BJ (cell line): ENCODE data around the gene SMIM23. TPM values are rescaled to one million over a fixed set of nuclear protein-coding genes. Genes with fewer than 3 reads are reported as not detected.

Experiments used
- CTCF ChIA-PET: fragments of 350-600 bp; formaldehyde crosslinking; extraction: SDS; loops from one replicate; lab custom pipeline; 2021; ENCODE audit warnings: antibody characterized with exemption, inconsistent platforms; lab: Yijun Ruan, JAX
- POLR2A ChIA-PET: fragments of 300-600 bp; sonication (Branson Sonifier 250); formaldehyde crosslinking; extraction: SDS; loops from one replicate; lab custom pipeline; 2021; ENCODE audit warnings: antibody characterized with exemption; lab: Charles Lee
- DNase-seq: peaks from one replicate; pipeline ENCODE4 v3.0.0-alpha.2; 2011; ENCODE audit warnings: low read depth
- H3K27me3 ChIP-seq: 2 replicates; pipeline ENCODE4 v1.6.0; 2011; ENCODE audit warnings: low read length; ENCODE audit not compliant: control insufficient read depth, insufficient read depth
- H3K36me3 ChIP-seq: 2 replicates; pipeline ENCODE4 v1.5.1; 2011; ENCODE audit warnings: low read length; ENCODE audit not compliant: control insufficient read depth, insufficient read depth
- H3K4me3 ChIP-seq: 2 replicates; pipeline ENCODE4 v1.5.1; 2011; ENCODE audit warnings: low read depth, mild to moderate bottlenecking, control low read depth, low read length
- polyA minus RNA-seq: library from RNA; depleted of rRNA, polyadenylated mRNA; stranded (reverse); fragments of >200 nt; gene quantifications from 2 replicates; pipeline ENCODE4 v1.2.3, GENCODE V29; 2011; rRNA and poly(A)+ RNA removed
- polyA plus RNA-seq: library from polyadenylated mRNA; depleted of rRNA; stranded (reverse); fragments of >200 nt; gene quantifications from 2 replicates; pipeline ENCODE4 v1.2.3, GENCODE V29; 2011; rRNA removed
- TF ChIP-seq, protein P1 (sequence below): IDR thresholded peaks from 2 replicates; pipeline ENCODE4 v1.5.1; 2011; ENCODE audit warnings: low read depth, mild to moderate bottlenecking, control low read depth, inconsistent platforms, low read length, moderate library complexity; ENCODE audit not compliant: insufficient read depth

Gene SMIM23
- not detected in 2 replicates for polyA plus RNA-seq
- polyA minus RNA-seq = not detected in 2 replicates

DNA sequence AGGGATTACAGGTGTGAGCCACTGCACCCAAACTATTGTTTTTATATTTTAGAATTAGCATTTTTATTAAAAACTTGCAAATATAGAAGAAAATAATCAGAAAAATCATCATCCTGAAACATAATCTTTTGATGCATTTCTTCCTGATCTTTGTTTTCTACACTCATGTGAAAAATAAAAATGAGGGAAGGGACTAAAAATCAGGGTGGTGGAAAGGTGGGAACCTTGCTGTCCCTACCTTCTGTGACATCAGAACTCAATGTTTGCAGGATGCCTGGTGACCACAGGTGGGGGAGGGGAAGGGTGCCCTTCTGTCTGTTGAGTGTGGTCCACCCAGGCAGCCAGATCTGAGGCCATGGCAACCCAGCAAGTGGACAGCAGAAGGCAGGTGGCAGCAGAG is at the start of gene SMIM23:
Gene SMIM23, plus strand, starts transcription at position 301 of the 400 bp plus-strand sequence. Its CDS starts 55 bp downstream, at position 356.
- DNase-seq = no peak
- H3K27me3 ChIP-seq = no peaks in the 10 kb centered on the region; the same call in 1 of the 2 replicates
- TF ChIP-seq, protein P1, sequence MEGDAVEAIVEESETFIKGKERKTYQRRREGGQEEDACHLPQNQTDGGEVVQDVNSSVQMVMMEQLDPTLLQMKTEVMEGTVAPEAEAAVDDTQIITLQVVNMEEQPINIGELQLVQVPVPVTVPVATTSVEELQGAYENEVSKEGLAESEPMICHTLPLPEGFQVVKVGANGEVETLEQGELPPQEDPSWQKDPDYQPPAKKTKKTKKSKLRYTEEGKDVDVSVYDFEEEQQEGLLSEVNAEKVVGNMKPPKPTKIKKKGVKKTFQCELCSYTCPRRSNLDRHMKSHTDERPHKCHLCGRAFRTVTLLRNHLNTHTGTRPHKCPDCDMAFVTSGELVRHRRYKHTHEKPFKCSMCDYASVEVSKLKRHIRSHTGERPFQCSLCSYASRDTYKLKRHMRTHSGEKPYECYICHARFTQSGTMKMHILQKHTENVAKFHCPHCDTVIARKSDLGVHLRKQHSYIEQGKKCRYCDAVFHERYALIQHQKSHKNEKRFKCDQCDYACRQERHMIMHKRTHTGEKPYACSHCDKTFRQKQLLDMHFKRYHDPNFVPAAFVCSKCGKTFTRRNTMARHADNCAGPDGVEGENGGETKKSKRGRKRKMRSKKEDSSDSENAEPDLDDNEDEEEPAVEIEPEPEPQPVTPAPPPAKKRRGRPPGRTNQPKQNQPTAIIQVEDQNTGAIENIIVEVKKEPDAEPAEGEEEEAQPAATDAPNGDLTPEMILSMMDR = no peak
- ChIA-PET CTCF (no interaction called here), POLR2A (no interaction called here)
- H3K36me3 ChIP-seq = no peaks in the 10 kb centered on the region
- no peak within 1 kb of the TSS for H3K4me3 ChIP-seq

DNA sequence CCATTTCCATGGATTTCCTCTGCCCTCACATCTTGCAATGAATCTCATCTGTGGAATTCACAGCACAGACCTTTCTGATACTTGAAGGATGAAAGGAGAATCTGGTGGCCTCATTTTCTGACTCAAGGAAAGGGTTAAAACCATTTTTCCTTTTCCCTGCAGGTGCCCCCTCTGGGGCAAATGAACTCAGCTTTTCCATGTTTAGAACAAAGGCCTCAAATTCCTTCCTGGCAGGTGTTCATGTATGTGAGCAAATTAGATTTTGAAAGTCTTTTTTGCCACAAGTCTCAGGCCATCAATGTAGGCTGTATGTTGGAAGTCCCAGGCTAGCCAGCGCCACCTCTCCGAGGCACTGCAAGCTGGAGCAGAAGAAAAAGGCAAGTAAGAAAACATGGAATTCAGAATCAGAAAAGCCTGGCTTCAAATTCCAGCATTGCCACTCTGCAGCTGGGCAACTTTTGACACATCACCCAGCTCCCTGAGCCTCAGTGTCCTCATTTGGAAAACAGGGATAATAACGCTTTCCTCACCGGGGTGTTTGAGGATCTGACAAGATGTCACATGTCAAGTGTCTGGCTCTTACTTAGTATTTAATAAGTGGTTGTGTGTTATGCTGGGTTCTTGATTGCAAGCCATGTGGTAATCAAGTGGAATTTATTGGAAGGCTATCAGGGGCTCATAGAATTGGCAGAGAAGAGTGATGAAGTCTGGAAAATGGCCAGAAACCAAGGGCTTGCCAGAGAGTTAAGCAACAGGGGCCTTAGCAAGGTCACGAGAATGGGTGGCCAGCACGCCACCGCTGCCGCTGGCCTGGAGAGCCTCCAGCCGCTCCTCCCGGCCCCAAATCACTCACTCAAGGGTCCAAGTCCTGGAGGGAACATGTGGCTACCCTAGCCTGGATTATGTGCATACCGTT is 48.4 kb upstream of the SMIM23 start:
- TF ChIP-seq, protein P1 = no peak
- DNase-seq = no peak
- no peaks in the 10 kb centered on the region; the same call in 1 of the 2 replicates for H3K27me3 ChIP-seq
- no peak overlapping the region for H3K4me3 ChIP-seq
- H3K36me3 ChIP-seq = no peaks in the 10 kb centered on the region
- CTCF ChIA-PET = interaction anchor here (1.0 kb wide), 1 partner anchor 11 kb away, joined by 3 read pairs; no protein-coding TSS in a partner anchor
- POLR2A ChIA-PET = no interaction called here

DNA sequence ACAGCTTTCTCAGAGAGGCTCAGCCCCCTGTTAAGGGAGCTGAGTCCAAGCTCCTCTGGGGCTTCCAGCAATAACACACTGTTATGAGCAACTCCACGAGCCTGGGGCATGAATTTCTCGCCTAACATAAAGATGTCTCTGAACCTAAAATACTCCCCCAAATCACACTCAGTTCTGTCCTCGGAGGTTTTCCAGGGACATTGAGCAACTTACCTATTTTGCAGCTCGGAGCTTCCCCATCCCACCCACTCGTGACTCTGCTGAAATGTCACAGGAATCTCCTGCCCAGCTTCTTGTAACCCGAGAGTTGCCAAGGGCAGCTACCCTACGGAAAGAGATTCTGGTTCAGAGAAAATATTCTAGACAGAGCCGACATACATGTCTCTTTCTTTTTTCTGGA is 47.1 kb upstream of the SMIM23 start:
- no peak for DNase-seq
- no peaks in the 10 kb centered on the region; the same call in none of the 2 replicates for H3K27me3 ChIP-seq
- ChIA-PET CTCF (interaction anchor here (1.0 kb wide), 1 partner anchor 10 kb away, joined by 3 read pairs; no protein-coding TSS in a partner anchor), POLR2A (no interaction called here)
- H3K4me3 ChIP-seq = no peak overlapping the region
- H3K36me3 ChIP-seq = no peaks in the 10 kb centered on the region
- TF ChIP-seq, protein P1 = no peak

DNA sequence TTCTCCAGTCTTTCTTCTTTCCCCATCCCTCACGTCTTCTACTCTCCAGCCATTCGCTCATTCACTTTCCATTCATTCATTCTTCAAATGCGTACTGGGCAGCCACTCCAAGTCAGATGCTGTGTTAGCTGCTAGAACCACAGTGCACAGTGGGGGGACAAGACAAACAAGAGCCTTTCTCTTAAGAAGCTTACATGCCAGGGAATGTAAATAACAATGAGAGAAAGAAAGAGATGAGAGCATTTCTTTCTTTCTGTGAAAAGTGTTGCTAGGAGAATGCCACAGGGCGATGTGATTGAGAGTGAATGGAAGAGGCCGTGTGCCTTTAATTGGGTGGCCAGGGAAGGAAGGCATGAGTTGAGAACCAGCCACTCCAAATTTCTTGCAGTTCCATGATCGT is 46.3 kb upstream of the SMIM23 start:
- H3K36me3 ChIP-seq = no peaks in the 10 kb centered on the region
- POLR2A ChIA-PET = no interaction called here
- CTCF ChIA-PET = no interaction called here
- DNase-seq = no peak
- H3K27me3 ChIP-seq = no peaks in the 10 kb centered on the region; the same call in none of the 2 replicates
- TF ChIP-seq, protein P1 = no peak
- H3K4me3 ChIP-seq = no peak overlapping the region

DNA sequence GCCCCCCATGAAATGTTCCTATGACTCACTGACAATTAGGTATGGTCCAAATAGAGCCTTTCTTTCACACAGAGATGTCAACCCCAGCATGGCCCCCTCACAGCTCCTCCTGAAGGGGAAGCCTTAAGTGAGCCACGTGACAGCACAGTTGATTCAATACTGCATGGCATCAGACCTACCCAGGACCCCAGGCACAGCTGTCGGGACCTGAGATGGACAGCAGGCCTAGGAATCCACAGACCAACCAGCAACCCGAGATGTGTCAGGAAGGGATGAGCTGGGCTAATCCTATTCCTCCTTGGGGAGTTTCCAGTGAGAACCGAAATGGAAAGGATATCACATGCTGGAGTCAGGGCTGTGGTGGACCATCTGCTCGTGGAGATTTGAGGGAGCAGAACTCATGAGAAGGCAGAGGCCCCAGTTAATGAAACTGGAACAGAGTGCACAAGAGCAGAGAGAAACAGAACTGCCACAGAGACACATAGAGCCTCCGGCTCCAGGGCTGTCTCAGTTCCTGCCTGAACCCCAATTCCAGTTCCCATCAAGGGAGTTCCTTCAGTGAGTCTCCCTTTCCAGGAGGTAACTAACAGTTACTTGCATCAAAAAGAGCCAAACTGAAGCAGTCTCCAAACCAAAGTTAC is 42.1 kb upstream of the SMIM23 start:
- ChIA-PET CTCF (interaction anchor here (1.2 kb wide), 1 partner anchor 10 kb away, joined by 3 read pairs; no protein-coding TSS in a partner anchor), POLR2A (no interaction called here)
- Histone ChIP-seq H3K36me3 (no peaks in the 10 kb centered on the region), H3K27me3 (no peaks in the 10 kb centered on the region; the same call in none of the 2 replicates), H3K4me3 (no peak overlapping the region)
- DNase-seq = no peak
- TF ChIP-seq, protein P1 = no peak
